HG02759 (cell line): ENCODE data around the gene OPN3.

Experiments
- ATAC-seq: cut with Tn5 transposase; IDR thresholded peaks from one replicate; pipeline ENCODE4 v1.9.1; 2021; ENCODE audit warnings: mild to moderate bottlenecking, moderate library complexity; ENCODE audit not compliant: unreplicated experiment

The OPN3 gene

DNA sequence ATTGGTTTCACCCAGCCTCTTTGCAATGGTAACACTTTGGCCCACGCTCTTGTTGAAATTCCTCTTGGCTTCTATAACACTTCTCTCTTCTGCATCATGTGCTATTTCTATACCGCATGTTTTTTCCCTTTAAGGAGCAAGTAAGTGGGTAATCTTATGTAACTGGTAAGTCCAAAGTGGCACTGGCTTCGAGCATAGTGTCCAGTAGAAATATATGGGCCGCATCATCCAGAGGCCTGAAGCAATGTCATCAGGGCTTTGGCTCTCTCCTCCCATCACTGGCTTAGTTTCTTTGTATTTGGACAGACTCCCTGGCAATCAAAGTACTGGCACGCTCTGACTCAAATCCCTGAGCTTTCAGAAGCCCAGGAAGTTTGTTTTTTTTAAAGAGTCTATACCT is 17.5 kb downstream of the OPN3 start:
- no peak for ATAC-seq

DNA sequence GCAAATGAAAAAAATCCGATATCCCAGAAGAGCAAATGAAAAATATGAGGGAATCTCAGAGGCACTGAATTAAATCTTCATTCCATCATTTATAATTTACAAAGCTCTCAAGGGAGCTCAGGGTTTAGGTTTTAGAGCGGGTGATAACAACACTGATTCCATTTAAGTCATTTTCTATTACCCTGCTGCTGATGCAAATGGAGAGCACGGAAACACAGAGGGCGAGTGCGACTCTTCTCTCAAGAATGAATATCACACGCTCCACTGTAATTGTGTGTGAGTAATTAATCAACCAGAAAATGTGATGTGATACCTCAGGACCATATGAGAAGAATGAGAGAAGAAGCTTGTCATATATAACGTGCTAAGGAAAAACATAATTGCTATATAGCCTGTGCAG is 22.7 kb downstream of the OPN3 start:
- ATAC-seq = no peak

GRCh38 chr1:241615043-241615974 is 24.9 kb downstream of the OPN3 start:
- no peak for ATAC-seq

DNA sequence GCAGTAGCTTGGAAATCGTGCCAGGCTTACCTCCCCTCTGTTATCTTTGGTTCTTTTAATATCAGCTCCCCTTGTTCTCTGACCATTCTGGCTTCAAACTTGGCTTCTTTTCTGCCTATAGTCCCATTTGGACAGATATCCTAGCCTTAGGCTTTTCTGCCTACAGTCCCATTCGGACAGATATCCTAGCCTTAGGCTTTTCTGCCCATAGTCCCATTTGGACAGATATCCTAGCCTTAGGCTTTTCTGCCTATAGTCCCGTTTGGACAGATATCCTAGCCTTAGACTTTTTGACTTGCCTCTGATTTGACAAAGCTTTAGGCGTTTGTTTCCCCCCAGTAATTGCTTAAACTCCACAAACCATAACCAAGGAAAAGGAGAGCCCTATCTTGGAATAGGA is 25.6 kb downstream of the OPN3 start:
- no peak for ATAC-seq

GRCh38 chr1:241614144-241614543 is 26.0 kb downstream of the OPN3 start:
- no peak for ATAC-seq

DNA sequence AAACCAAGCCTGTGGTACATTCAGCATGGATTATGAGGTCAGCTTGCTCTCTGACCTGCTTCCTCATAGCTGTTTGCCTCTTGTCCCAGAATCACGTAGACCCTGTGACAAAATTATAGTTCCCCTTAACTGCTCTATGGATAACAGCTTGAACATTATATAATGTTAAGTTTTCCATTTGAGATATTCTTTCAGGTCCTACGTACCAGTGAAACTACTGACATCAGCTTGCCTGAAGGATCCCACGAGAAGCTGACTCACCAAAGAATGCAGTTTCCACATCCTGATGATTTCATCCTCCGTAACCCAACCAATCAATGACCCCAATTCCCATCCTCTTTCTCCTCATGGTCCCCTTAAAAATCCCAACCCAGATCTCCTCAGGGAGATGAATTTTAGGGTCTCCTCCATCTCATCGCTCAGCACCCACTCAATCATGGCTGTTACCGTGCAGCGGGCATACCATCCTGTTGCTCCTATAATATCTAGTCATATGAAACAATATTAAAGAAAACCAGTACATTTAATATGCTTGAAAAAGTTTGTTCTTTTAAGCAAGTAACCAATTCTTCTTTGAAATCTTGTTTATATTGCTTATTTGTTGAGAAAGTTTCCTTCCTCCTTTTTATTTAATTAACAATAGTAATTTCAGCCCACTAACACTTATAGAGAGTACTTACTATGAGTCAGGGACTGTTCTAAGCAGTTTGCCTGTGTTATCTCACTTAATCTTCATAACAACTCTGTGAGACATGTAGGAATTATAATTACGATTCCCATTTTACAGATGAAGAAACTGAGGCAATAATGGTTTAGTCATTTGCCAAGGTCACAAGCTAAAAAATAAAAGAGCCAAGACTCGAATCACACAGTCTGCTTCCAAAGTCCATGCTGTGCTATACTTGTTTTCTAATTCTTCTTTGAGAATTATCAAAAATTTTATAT is 27.4 kb downstream of the OPN3 start:
- no peak for ATAC-seq

DNA sequence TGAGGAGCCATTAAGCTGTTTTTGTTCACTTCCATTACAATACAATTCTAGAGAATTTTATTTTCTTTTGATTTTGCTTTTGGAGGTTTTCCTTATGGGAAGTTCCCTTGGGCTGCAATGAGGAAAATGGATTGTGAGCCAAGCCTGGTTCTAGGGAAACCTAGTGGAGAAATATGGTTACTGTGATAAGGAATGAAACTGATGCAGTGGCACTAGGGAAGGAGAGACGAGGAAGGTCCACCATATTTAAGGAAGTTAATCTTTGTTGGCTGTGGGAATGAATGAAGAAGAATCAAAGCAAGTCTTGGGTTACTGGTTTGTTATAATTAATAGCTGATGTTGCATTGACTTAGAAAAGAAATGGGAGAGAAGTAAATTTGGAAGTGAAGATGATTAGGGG is 28.4 kb downstream of the OPN3 start:
- no peak for ATAC-seq

- ATAC-seq = peak; percentile 85
Measured at GRCh38 chr1:241611063-241611462, 29.1 kb downstream of the OPN3 start.

GRCh38 chr1:241610056-241610815 is 29.9 kb downstream of the OPN3 start:
- ATAC-seq = no peak

- no peak for ATAC-seq
Measured at GRCh38 chr1:241608379-241609033, 31.7 kb downstream of the OPN3 start.

GRCh38 chr1:241607497-241607896 is 32.7 kb downstream of the OPN3 start:
- no peak for ATAC-seq

GRCh38 chr1:241606544-241606943 is 33.6 kb downstream of the OPN3 start:
- ATAC-seq = no peak

GRCh38 chr1:241605146-241605805 is 34.9 kb downstream of the OPN3 start:
- ATAC-seq = no peak

- no peak for ATAC-seq
Measured at GRCh38 chr1:241603731-241604245, 36.4 kb downstream of the OPN3 start.

GRCh38 chr1:241600496-241600901 is 39.7 kb downstream of the OPN3 start:
- peak; percentile 77 for ATAC-seq

- peak; percentile 56 for ATAC-seq
Measured at GRCh38 chr1:241598249-241598648, 41.9 kb downstream of the OPN3 start.

GRCh38 chr1:241596633-241597032 is 43.5 kb downstream of the OPN3 start:
- ATAC-seq = no peak

- no peak for ATAC-seq
Measured at GRCh38 chr1:241593186-241593585, 47.0 kb downstream of the OPN3 start.

GRCh38 chr1:241592273-241592958 is 47.8 kb downstream of the OPN3 start:
- ATAC-seq = peak; percentile 77
